EH (cell line): ENCODE measurements around the gene AUTS2.

Experiments
- DNase-seq: peaks from one replicate; pipeline ENCODE4 v3.0.0-alpha.2; 2015; ENCODE audit warnings: low read depth

The AUTS2 gene

DNA sequence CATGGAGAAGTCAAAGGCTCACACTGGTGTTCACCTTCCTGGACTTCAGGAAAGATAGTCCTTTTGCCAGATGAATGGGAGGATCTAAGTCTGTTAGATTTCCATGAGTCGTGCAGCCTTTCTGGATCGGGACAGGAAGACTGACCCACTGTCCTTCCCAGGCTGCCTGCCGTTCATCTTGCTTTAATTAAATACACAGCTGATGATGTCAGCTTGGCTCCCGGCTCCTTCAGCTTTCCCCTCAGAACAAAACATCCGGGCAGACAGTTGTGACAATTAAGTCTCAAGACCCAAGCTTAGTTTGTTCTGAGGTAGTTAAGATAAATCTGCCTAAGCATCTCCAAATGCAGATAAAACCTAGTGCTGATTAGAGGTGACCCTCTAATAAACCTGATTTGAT, 58.6 kb downstream of the AUTS2 start:
- peak; percentile 29 for DNase-seq

DNA sequence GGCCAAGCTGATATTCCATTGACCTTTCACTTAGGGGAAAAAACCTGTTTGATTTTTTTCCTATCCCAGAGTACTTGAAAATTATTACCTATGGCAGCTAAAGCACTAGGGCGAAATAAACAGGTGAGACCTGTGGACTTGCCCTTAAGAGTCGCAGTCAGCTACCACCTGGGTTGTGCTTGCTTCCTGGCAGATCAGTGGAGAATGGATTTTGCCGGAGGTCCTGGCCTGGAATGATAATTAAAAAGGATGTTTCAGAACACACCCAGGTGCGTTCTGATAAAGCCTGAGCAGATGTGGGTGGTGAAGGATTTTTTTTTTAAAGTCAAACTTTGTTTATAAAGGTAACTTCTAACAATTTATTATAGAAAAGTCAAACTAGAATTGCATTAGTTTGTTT, 59.1 kb downstream of the AUTS2 start:
- DNase-seq = no peak

DNA sequence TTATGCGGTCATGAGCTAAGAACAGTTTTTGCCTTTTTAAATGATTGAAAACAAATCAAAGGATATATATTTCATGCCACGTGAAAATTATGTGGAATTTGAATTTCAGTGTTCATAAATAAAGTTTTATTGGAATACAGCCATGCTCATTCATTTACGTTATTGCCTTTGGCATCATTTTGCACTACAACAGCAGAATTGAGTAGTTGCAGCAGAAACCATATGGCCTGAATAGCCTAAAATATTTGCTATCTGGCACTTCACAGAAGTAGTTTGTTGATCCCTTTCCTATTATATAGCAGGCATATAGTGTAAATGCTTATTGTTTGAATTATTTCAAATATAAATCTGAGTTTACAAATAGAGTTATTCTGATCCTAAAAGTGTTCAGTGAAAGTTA, 59.7 kb downstream of the AUTS2 start:
- no peak for DNase-seq

DNA sequence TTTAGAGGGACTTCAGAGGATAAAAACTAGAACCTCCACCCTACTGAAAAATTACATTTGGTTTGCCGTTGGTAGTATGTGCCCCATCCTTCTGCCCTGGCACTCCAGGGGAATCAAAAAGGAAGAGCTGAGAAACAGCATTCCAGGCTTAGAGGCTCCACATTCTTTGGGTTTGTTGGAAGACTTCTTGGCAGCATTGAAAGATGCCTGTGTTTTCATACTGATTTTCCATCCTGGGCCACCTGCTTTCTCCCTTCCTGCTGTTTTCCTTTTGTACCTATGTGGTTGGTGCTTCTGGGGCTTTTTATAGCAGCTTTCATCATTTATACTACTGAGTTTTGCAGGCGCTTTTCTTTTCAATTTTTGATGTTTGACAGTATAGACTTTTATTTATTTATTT, 61.7 kb downstream of the AUTS2 start:
- DNase-seq = no peak

DNA sequence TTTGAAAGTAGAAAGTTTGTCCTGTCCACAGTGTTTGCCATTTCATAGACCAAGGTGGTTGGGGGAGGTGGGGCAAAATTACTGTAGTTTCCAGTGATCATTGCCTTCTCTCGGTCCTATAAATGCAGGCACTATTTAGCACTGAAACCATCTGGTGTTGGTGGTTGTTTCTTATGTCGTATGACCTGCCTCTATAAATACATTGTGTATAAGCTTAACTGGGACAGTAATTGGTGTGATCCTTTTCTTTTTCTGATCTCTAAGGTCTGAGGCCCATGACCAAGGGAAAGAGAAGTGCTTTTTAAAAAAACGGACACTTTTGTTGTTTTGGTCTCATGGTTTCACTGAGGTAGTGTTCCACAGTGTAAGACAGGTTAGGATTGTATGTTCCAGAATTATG, 63.1 kb downstream of the AUTS2 start:
- no peak for DNase-seq

DNA sequence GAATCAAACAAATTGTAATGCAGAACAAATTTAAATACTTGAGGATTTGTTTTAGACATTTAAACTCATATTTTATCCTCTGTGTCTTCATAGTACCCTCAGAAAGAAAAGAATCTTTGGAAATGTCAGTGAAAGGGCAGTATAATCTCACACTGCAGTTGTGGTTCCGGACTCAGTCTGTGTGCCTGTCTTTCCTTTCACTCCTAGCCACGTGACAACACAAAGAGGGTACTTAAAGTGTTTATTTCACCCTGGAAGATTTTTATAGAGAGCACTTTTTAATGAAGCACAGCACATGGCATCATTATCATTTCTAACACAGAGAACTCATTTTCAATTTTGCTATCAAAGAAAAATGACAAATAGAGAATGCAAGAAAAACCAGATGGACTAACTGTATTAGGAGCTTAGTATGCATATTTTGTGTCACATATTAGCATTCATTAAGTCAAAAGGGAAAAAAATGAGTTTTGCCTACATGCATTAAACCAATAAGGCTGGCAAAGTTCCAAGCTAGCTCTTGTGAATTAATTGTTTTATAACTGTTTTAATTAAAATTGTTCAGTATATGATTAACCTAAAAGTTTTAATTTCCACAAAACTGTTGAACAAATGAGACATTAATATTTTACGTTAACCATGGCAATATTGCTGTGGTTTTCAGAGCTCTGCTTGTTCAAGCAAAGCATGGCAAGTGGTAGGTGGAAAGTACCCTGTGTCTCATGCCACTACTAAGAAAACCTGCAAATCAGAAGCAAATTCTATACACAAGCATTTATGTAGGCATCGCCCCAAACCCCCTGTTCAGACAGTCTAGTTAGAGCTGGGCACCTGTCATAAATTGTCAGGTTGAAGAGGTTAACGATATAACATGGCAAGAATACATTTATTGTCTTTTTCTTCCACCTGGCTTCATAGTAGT, 65.9 kb downstream of the AUTS2 start:
- no peak for DNase-seq

DNA sequence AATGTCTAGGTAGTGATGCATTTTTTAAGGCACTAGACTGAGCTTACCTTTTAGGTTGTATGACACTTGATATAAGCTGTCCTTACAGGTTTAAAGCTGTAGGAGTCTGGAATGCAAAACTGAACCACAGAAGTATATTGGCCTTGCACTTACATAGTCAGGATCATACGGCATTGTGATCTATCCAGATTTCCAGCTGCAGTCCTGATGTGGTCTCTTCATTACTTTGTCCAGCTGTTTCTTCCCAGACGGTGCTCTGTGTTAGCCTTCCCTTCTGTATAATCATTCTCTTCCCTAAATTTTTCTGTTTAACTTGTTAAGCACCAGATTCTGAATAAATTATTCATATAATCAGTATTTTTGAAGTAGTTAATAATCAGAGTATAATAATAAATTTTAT, 67.1 kb downstream of the AUTS2 start:
- no peak for DNase-seq

DNA sequence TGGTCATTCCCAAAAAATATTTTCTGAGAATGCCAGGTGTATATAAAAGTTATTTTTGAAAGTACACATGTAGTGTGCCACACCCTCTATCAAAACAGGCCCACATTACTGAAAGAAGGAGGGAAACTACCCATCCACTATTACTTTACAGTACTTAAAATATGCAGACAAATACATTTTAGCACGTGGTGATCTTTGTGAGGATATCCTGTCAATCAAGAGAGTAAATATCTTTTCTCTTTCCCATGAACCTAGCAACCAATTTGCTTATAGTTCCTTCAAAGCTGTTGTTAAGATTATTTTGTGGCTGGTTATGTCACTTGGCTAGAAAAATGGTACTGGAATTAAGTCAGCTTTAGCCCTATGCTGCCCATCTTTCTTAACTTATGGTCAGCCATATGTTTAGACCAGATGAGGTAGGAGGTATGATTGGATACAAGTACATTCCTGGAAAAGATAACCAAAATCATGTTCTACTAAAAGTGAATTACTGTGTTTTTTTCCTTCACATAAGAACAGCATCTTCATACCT, 70.1 kb downstream of the AUTS2 start:
- DNase-seq = no peak

DNA sequence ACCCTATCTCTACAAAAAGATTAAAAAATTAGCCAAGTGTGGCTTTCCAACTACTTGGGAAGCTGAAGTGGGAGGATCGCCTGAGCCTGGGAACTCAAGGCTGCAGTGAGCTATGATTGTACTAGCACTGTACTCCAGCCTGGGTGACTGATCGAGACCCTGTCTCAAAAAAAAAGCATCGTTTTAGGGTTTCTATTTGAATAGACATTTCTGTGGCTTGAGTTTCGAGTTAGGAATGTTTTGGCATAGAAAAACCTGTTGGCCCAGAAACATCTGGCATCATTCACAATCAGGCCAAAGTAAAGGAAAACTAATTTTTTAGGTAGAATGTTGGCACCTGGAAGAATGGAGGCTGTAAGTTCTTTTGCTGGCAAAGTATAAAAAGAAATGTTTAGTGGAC, 72.4 kb downstream of the AUTS2 start:
- DNase-seq = no peak

DNA sequence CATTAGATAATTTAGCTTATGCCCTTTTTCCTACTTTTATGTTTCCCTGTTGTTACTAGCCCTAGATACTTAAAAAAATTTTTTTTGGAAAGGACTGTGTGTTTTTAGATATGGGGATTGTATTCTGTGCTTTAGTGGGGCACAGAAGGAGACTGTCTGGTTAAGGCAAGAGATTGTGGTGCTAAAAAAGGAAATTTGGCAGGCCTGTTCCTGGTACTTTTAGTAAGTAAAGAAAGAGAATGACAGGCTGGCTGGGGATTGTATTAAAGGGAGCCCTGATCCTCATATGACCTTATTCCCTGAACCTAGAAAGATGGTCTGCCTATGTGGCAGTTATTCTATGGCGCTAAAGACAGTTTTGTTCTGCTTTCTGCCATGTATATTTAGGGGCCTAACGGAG, 74.8 kb downstream of the AUTS2 start:
- no peak for DNase-seq

DNA sequence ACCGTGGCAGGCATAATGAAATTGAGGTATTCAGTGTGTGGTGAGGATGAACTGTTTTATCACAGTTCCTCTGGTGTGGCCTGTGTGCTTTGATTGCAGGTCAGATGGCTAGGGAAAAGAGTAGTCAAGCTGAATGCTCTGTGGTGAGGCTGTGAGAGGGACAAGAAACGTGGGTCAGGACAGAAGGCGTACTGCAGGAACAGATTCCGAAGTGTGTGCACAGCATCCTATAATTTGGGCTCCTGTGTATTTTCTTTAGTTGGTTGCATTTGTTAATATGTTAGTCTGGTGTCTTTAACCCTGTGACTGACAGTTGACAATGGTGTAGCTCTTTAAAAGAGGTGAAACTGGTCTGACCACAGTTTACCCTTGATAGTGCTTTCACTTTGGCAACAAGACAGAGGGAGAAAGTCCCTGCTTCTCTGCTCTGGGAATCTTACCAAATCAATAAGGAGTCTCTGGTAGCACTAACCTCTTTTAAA, 76.5 kb downstream of the AUTS2 start:
- no peak for DNase-seq

DNA sequence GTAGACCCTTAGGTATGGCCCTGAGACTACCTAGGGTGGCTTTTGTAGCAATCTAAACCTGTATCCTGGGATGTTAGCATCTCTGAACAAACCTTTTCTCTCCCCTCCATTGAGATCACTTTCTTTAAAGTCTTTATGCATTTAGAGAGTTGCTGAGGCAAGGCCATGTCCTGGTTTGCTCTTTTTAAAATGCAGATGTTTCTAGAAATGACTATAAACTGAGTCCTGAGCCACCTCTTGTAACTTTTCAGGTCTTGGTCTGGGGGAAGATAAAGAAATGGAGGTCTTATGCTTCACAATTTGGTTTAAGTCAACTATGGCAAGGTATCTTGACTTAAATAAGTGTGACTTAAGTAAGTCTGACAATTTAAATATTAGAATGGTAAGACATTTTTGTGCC, 78.0 kb downstream of the AUTS2 start:
- no peak for DNase-seq

DNA sequence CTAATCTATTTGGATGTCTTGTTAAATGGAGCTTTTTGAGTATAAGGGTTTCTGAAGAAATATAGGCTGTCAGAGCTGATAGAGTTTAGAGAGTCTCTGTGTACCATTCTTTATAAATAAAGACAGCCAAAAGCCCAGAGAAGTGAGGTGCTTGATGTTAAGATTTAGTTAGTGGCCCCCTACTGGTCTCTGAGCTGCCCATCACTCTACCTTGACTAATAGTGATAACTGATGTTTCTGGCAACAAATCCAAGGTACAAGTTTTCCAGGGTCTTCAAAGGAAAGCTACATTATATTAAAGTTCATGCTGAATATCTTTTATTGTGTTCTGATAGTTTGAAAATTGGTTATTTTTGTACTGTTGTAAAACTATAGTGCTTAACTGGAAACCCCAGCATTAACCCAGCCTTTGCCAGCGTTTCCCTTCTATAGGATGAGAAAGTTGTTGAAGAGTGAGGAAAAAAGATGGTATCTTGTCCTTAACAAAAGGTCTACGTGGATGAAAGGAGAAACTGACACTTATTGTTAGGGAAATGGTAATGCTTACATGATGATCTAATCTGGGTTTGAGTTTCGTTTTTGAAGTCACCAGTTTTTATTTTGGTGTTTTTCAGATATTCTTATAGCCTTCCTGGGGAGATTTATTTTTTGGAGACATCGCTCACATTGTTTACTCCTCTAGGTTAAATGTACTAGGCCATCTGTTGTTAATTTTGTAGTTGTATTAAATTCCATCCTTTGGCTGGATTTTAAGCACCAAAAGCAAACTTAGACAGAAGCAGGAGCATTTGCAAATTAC, 79.0 kb downstream of the AUTS2 start:
- DNase-seq = no peak

DNA sequence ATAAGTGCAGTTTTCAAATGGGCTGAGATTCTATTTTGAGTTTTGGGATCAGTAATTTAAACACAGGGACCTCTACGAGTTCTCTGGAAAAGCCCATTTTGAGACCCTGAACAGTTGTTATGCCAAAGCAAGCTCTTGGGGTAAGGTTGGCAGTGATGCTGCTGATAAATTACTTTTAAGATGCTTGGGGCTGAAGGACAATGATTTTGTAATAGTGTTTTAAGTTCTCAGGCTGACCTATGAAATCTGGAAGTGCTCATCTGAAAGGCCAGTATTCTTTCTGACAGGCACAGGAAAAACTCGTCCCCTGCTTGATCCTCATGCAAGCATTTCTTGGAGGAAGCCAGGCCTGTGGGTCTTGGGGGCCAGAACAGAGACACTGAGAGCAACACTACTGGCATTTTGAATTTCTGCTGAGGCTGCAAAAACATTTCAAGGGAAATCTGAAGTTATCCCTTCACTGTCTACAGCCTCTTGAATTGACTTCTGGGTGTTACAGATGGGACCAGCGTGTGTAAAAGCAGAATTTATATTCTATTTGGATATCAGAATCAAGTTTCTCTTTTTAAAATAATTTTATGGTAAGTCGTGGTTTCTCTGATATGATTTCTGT, 79.7 kb downstream of the AUTS2 start:
- DNase-seq = no peak

DNA sequence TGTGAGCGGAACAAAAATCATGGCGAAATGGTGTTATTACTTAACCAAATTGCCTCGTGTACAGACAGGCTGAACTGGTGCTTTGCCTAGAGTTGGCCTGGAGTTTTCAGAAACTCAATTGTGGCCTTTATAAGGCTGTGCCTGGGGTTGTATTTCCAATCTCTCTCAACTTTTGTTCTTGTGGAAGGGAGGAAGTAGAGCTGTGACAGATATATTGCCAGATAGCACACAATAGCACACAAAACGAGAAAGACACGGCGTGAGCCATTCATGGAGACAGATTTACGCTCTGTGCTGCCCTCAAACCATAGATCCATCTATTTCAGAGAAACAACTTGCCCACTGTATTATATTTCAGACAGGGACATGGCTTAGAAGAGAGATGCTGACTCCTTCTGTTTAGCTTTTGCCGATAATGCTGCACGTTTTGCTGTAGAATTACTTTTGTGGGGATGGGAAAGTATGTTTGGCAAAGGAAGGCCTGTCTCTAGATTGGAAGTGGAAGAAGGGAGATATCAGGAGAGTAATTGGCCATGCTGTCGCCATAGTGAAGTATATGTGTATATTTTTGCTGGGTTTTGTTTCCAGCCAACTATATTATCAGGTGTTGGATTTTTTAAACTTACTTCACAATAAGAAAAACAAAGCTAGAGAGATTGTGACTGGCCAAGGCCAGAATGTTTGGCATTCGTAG, 80.4 kb downstream of the AUTS2 start:
- DNase-seq = no peak

DNA sequence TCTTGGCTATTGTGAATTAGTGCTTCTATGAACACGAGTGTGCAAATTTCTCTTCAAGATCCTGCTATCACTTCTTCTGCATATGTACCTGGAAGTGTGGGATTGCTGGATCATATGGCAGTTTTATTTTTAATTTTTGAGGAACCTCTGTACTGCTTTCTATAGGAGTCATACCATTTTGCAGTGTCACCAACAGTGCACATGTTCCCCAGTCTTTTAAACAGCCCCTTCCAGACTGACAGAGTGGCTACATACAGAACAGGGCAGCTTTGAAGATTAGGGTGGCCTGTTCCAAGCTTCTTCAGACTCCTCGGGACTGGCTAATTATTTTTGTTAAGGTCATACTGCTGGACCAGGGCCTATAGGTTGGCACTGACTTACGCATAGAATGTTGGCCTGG, 82.9 kb downstream of the AUTS2 start:
- no peak for DNase-seq

DNA sequence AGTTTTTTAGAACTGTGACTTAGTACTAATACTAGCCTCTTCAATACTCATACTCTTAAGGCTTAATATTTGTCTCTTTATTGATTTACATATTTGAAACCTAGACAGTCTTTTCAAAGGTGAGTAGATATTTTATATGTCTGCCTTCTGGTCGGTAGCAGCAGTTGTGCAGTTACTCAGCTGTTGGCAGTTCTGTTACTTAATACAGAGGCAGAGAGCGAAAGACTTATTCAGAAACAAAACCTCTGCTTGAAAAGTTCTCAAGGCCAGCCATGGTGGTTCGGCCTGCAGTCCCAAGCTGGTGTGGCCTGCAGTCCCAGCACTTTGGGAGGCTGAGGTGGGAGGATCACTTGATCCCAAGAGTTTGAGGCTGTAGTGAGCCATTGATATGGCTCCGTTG, 84.2 kb downstream of the AUTS2 start:
- DNase-seq = no peak

DNA sequence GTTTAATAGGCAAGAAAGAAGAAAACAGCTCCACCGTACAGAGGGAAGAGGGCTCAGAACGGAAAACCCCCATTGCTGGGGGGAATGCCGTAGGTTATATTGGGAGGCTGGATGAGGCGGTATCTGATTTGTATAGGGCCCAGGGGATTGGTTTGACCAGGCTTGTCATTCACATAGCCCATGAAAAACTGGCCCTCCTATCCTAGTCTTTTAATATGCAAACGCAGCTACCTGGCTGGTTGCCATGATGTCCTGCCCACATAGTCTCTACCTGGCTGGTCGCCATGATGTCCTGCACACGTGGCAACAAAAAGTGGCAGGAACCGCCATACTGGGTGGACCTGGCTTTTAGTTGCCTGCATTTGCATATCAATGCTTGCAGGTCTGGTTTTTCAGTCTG, 84.7 kb downstream of the AUTS2 start:
- DNase-seq = no peak

DNA sequence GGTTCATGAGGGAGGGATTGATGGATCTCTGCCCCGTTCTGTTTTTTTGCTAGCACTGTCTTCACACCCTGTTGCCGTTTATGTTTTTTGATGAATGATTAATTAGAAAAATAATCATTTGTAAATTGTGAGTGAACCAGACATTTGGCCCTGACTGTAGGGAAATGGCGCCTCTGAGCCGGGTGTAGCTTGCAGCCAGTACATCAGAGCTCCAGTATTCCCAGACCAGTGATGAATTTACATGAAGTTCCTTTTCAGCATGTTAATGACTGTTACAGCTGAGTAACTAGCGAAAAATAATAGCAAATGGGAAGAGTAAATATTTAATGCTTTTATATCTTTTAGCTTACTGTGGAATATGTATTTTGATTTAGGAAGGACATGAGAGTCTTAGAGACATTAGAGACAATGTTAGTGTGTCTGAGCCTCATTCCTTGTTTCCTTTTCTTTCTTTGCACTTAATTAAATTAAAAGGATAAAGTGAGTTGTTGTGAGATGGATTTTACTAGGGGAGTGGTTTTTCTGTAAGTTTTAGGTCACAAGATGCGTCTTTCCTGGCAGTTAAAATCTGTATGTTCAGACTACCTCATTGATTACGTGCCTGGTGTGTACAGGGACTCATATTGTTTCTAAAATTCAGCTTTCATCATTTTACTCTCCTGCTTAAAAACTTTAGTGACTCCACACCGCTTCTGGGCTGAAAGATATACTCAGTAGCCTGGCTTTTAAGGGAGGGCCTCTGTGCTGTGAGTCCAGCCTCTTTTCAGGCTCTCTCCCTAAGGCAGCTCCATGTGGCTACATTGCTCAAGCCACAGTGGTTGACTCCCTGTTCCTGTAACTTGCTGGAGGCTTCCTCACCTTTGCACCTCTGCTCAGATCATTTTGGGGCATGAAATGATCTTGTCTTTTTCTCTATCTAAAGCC, 86.4 kb downstream of the AUTS2 start:
- DNase-seq = no peak

DNA sequence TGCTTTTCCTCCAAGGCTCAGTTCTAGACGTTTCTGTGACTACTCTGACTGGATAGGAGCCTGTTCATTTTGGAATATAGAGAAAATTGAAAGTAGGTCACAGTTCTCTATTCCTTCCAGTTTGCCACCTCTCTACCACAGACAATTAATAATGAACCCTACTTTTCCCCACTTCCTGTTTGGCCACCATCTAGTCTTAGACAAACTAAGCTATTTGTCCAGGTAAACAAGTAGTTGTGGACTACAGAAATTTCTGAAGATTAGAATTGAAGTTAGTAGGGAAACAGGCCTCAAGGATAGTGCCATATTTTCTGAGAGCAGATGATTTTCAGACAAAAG, 87.0 kb downstream of the AUTS2 start:
- DNase-seq = no peak

DNA sequence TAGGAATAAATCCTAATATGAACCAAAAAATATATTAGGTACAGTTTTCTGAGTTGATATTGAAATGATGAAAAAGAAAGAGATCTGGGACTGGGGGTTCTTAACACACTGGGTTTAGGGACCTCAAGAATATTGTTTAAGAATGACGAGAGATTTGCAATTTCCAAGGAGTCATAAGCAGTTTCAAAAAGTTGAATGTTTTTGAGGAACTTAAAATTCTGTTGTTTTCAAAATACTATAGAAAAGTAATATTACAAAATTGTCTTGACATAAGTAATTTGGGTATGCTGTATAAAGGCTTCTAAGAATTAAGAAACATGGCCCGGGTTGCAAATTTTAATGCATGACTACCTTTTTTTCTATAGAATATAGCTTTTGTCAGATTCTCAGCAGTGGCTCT, 88.1 kb downstream of the AUTS2 start:
- no peak for DNase-seq
